Measurements from ENCODE around the gene CRTC1. TPM values are rescaled to one million over a fixed set of nuclear protein-coding genes. Genes with fewer than 3 reads are reported as not detected.

The CRTC1 gene
- total and polyA plus RNA-seq, 2 of the 13 experiments (the other 11 are each of a cell fraction or from before 2014, with no cell fraction given) = 2.0 to 2.7 TPM

GRCh38 chr19:18670312-18670711, 13.2 kb upstream of the CRTC1 start:
- no peak for ATAC-seq
- H4K20me1 ChIP-seq (ENCODE audit: insufficient read depth, low read length) = no peaks in the 10 kb centered on the region
- DNase-seq (ENCODE audit: low spot score) = no peak
- H3K27ac ChIP-seq (ENCODE audit: extremely low read length, insufficient read depth, low read length) = no peak overlapping the region
- H3K4me3 ChIP-seq (replicated peaks in 1 of 3; ENCODE audit: insufficient read depth in 1 of 3, low read depth in 2 of 3, low read length in 3 of 3) = no peak overlapping the region
- ChIA-PET CTCF (ENCODE audit: low intra/inter-chr PET ratio, low total read pairs) (no interaction called here), POLR2A (no interaction called here)
- TF ChIP-seq, protein P1, sequence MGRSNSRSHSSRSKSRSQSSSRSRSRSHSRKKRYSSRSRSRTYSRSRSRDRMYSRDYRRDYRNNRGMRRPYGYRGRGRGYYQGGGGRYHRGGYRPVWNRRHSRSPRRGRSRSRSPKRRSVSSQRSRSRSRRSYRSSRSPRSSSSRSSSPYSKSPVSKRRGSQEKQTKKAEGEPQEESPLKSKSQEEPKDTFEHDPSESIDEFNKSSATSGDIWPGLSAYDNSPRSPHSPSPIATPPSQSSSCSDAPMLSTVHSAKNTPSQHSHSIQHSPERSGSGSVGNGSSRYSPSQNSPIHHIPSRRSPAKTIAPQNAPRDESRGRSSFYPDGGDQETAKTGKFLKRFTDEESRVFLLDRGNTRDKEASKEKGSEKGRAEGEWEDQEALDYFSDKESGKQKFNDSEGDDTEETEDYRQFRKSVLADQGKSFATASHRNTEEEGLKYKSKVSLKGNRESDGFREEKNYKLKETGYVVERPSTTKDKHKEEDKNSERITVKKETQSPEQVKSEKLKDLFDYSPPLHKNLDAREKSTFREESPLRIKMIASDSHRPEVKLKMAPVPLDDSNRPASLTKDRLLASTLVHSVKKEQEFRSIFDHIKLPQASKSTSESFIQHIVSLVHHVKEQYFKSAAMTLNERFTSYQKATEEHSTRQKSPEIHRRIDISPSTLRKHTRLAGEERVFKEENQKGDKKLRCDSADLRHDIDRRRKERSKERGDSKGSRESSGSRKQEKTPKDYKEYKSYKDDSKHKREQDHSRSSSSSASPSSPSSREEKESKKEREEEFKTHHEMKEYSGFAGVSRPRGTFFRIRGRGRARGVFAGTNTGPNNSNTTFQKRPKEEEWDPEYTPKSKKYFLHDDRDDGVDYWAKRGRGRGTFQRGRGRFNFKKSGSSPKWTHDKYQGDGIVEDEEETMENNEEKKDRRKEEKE (IDR thresholded peaks at IDR 0.05) = no peak
- TF ChIP-seq MIER3 (CRISPR knock-in tag; IDR thresholded peaks at IDR 0.05; ENCODE audit: borderline replicate concordance) = no peak
- no peak for TF ChIP-seq KLF11 (CRISPR knock-in tag; IDR thresholded peaks at IDR 0.05)
- TF ChIP-seq NFKBIZ (CRISPR knock-in tag; IDR thresholded peaks at IDR 0.05) = no peak
- no peak for TF ChIP-seq ZBTB46 (CRISPR knock-in tag; IDR thresholded peaks at IDR 0.05; ENCODE audit: borderline replicate concordance)
- no peak for TF ChIP-seq TOE1 (CRISPR knock-in tag; IDR thresholded peaks at IDR 0.05)
- no peak for TF ChIP-seq SCMH1 (CRISPR knock-in tag; IDR thresholded peaks at IDR 0.05; ENCODE audit: borderline replicate concordance)
- no peak for TF ChIP-seq ZNF333 (CRISPR knock-in tag; IDR thresholded peaks at IDR 0.05; ENCODE audit: borderline replicate concordance)
- TF ChIP-seq MLLT10 (CRISPR knock-in tag; IDR thresholded peaks at IDR 0.05) = no peak
- no peak for TF ChIP-seq ZC3H13 (CRISPR knock-in tag; IDR thresholded peaks at IDR 0.05)
- no peak for TF ChIP-seq GLI4 (CRISPR knock-in tag; IDR thresholded peaks at IDR 0.05; ENCODE audit: borderline replicate concordance)
- TF ChIP-seq MXI1 (IDR thresholded peaks at IDR 0.05; ENCODE audit: borderline replicate concordance, low read depth, low read length) = no peak
- no peak for TF ChIP-seq MYC (CRISPR knock-in tag; IDR thresholded peaks at IDR 0.05; ENCODE audit: borderline replicate concordance)
- TF ChIP-seq SP2 (CRISPR knock-in tag; IDR thresholded peaks at IDR 0.05) = no peak
- TF ChIP-seq FOXJ3 (CRISPR knock-in tag; IDR thresholded peaks at IDR 0.05; ENCODE audit: borderline replicate concordance) = no peak
- TF ChIP-seq, protein P2, sequence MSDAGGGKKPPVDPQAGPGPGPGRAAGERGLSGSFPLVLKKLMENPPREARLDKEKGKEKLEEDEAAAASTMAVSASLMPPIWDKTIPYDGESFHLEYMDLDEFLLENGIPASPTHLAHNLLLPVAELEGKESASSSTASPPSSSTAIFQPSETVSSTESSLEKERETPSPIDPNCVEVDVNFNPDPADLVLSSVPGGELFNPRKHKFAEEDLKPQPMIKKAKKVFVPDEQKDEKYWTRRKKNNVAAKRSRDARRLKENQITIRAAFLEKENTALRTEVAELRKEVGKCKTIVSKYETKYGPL (CRISPR knock-in tag; IDR thresholded peaks at IDR 0.05) = no peak
- TF ChIP-seq RELA (CRISPR knock-in tag; IDR thresholded peaks at IDR 0.05) = no peak
- TF ChIP-seq ZSCAN5A (CRISPR knock-in tag; IDR thresholded peaks at IDR 0.05; ENCODE audit: borderline replicate concordance) = no peak
- no peaks in the 10 kb centered on the region for H3K79me2 ChIP-seq (ENCODE audit: insufficient read depth, low read length)
- no peak overlapping the region for H2AFZ ChIP-seq (ENCODE audit: low read length)
- H3K4me2 ChIP-seq (ENCODE audit: low read depth, low read length) = no peak overlapping the region
- no peaks in the 10 kb centered on the region for H3K9me3 ChIP-seq (ENCODE audit: low read length)
- BruUV-seq (replicated peaks) = no TSS peak
- no peak overlapping the region for H3K9ac ChIP-seq (ENCODE audit: insufficient read depth, low read depth, low read length)
- FAIRE-seq = no peak
- WGBS (ENCODE audit: low lambda C conversion rate) = 92% methylated on average over 13 of the region's 13 CpGs
- H3K27me3 ChIP-seq (ENCODE audit: control insufficient read depth in 1 of 2, insufficient read depth in 2 of 2, low read length in 2 of 2) = no peaks in the 10 kb centered on the region
- intact Hi-C loops (cut with micrococcal nuclease; ENCODE audit: unreplicated experiment) = no loop called here
- in situ Hi-C loops (cut with HindIII; ENCODE audit: extremely low pct_ligation_motif_present, low pct_unique_long_range_greater_than_20kb) = loop anchor here (10.0 kb wide), 1 partner anchor 196 kb away; no protein-coding TSS in a partner anchor
- peaks cover 4% of the 10 kb centered on the region in 2 experiments; a peak in 3 of 5 replicates for H3K36me3 ChIP-seq (replicated peaks in 1 of 2; ENCODE audit: control insufficient read depth in 1 of 2, insufficient read depth in 2 of 2, low read length in 2 of 2)
- peaks cover 17% of the 10 kb centered on the region for H3K4me1 ChIP-seq (ENCODE audit: insufficient read depth, low read length)

Data from HepG2 (cell line).